Progenitor cell of endocrine pancreas (in vitro differentiated cells): ENCODE measurements around the gene CYP3A7. TPM values are rescaled to one million over a fixed set of nuclear protein-coding genes. Genes with fewer than 3 reads are reported as not detected.
"Not testable (repeated sequence)": the region's sequence is repeated elsewhere in the genome, so short reads cannot be mapped to it uniquely, and the experiment has no call there.

Experiments used
- DNase-seq: peaks from one replicate; pipeline ENCODE4 v3.0.0; 2021; ENCODE audit warnings: low spot score; ENCODE audit not compliant: unreplicated experiment
- H3K27ac Mint-ChIP-seq: 2 replicates; pipeline ENCODE4 v1.8.0; 2021; ENCODE audit warnings: mild to moderate bottlenecking, moderate library complexity, mixed read lengths
- H3K27me3 Mint-ChIP-seq: 2 replicates; pipeline ENCODE4 v1.8.0; 2021; ENCODE audit warnings: mixed read lengths
- H3K36me3 Mint-ChIP-seq: 2 replicates; pipeline ENCODE4 v1.8.0; 2022; ENCODE audit warnings: mixed read lengths; ENCODE audit not compliant: insufficient read depth
- H3K4me1 Mint-ChIP-seq: 2 replicates; pipeline ENCODE4 v1.8.0; 2021; ENCODE audit warnings: low read depth, mixed read lengths
- H3K4me3 Mint-ChIP-seq: 2 replicates; pipeline ENCODE4 v1.8.0; 2021; ENCODE audit warnings: low read depth, mild to moderate bottlenecking, moderate library complexity, mixed read lengths
- H3K9me3 Mint-ChIP-seq: 2 replicates; pipeline ENCODE4 v1.8.0; 2021; ENCODE audit warnings: low read depth, mixed read lengths
- CTCF ChIP-seq: fragments of 200-600 bp; sonication (generic); IDR thresholded peaks from one replicate; pipeline ENCODE4 v1.5.0; 2021; ENCODE audit warnings: antibody characterized with exemption, mild to moderate bottlenecking; ENCODE audit not compliant: unreplicated experiment
- total RNA-seq: library from RNA; stranded (reverse); gene quantifications from 2 replicates; pipeline ENCODE4 v1.2.1, GENCODE V29; 2021

CYP3A7 gene
- total RNA-seq, 1 donor from 2014 or later, result not detected

DNA sequence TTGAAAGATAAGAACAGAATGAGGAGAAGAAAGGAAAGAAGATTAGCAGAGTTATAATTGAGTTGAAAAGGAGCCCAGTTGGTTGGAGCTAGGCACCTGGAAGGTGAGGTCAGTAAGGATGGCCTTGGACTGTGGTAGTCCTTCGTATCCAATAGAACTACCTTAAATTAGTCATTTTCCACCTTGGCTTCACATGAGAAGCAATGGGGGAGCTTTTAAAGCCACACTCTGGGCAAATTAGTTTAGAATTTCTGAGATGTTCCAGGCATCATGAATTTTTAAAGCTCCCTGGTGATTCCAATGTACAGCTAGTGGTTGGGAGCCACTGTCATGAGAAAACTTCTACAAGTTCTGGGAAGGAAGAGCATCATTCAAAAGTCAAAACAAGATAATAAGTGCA is 27.9 kb downstream of the CYP3A7 start:
- no peak for DNase-seq
- no peaks in the 10 kb centered on the region for H3K27me3 Mint-ChIP-seq
- no peaks in the 10 kb centered on the region for H3K4me1 Mint-ChIP-seq
- TF ChIP-seq CTCF, result no peak
- no peak overlapping the region for H3K27ac Mint-ChIP-seq
- H3K36me3 Mint-ChIP-seq, result no peaks in the 10 kb centered on the region
- no peak overlapping the region for H3K4me3 Mint-ChIP-seq
- H3K9me3 Mint-ChIP-seq, result peaks cover 6% of the 10 kb centered on the region

DNA sequence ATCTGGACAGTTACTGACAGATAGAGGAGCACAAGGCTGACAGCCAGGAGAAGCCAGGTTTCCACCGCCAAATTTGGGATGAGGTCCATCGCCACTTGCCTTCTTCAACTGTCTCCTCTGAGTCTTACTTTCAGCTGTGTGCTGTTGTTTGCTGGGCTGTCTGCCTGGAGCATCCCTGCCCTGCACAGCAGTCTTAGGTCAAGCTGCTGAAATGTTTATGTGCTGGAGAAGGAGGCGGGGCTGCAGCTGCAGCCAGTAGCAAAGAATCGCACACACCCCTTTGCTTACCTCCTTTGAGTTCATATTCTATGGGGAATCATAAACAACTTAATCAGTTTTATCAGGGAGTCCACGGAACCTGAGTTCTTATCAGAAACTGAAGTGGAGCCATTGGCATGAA is 35.0 kb downstream of the CYP3A7 start:
- no peak overlapping the region for H3K27ac Mint-ChIP-seq
- peaks cover 13% of the 10 kb centered on the region for H3K4me1 Mint-ChIP-seq
- H3K27me3 Mint-ChIP-seq, result no peaks in the 10 kb centered on the region
- H3K9me3 Mint-ChIP-seq, result peaks cover 6% of the 10 kb centered on the region
- H3K4me3 Mint-ChIP-seq, result no peak overlapping the region
- no peaks in the 10 kb centered on the region for H3K36me3 Mint-ChIP-seq
- DNase-seq, result no peak
- no peak for TF ChIP-seq CTCF

DNA sequence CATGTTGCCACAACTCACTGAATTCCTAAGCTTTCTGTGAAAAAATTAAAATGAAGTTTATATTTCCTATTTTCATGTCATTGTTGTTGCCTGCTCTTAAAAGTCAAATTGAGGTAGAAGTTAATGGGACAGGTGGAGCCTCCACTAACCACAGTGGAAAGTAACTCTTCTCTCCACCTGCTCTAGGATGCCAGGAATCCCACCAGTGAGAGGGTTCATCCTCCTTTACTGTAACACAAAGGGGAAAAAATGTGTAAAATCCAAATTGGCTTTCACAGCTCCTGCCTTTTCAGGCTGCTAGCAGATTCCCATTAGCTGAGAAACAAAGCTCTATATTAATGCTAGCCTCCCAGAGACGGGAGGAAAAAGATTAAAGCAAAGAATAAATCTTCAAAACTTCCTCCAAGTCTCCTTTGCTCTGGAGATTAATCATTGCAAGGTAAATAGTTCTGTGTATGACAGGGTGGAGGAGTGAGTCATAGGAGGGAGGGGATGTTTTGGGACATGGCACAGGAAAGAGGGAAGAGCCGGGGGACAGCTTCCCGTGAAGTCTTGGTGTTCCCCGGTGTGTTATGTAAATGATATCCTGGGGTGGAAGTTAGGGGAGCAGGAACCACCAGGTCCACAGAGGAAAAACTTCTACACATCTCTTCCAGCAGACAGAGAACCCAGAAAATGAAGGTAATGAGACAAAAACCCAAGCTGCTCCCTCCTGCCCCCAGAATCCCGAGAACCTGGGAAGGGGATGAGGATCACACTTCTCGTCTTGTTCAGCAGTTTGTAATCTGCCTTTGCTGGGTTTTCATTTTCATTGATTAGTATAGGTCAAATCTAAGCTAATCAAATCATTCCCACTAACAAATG is 35.9 kb downstream of the CYP3A7 start:
- H3K27ac Mint-ChIP-seq, H3K27me3 Mint-ChIP-seq, H3K4me3 Mint-ChIP-seq: not testable (repeated sequence)

GRCh38 chr7:99694912-99695304 is 40.1 kb downstream of the CYP3A7 start:
- no peak overlapping the region for H3K4me3 Mint-ChIP-seq
- no peaks in the 10 kb centered on the region for H3K27me3 Mint-ChIP-seq
- H3K27ac Mint-ChIP-seq, result no peak overlapping the region
- peaks cover 5% of the 10 kb centered on the region for H3K36me3 Mint-ChIP-seq
- no peak for DNase-seq
- peaks cover 33% of the 10 kb centered on the region for H3K4me1 Mint-ChIP-seq
- peaks cover 10% of the 10 kb centered on the region for H3K9me3 Mint-ChIP-seq
- no peak for TF ChIP-seq CTCF

More for the DNA sequence above, 35.9 kb downstream of the CYP3A7 start:
- not testable (repeated sequence) for DNase-seq, H3K36me3 Mint-ChIP-seq, H3K9me3 Mint-ChIP-seq
- peaks cover 20% of the 10 kb centered on the region for H3K4me1 Mint-ChIP-seq

DNA sequence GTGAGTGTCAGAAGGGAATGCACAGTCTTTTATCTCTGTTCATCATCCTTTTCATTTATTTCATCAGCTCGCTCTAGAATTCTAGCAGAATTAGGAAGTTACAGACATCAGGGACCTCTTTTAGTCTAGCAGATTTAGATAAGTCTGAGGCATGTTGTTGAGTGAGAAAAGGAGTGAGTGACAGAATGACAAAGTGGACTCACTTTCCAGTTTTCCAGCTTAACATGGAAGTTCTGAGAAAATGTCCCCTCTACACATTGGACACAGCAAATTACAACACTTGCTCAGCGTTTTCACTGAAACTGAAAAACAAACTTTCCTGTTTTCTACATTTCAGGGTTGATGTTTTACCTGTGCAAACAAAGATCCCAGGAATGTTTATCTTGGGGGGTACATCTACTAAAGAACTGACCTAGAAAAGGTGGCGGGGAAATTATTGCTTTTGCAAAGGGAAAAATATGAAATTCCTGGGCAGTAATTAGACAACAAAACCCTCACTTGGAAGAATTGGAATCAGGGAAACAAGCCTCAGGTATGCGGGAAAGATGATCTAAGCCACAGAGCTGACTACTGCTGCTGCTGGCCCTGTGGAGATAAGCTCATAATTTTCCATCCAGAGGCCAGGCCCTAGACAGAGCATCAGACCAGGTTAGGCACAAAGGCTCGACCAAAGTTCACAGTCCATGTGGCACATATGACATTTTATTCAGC is 40.6 kb downstream of the CYP3A7 start:
- Mint-ChIP-seq H3K27ac (peak overlapping the region; percentile 93), H3K36me3 (peaks cover 5% of the 10 kb centered on the region), H3K9me3 (peaks cover 10% of the 10 kb centered on the region), H3K4me1 (peaks cover 33% of the 10 kb centered on the region), H3K27me3 (no peaks in the 10 kb centered on the region), H3K4me3 (peak overlapping the region; percentile 17)
- no peak for DNase-seq
- TF ChIP-seq CTCF, result no peak
